ENCODE results near the gene AUP1.

DNA sequence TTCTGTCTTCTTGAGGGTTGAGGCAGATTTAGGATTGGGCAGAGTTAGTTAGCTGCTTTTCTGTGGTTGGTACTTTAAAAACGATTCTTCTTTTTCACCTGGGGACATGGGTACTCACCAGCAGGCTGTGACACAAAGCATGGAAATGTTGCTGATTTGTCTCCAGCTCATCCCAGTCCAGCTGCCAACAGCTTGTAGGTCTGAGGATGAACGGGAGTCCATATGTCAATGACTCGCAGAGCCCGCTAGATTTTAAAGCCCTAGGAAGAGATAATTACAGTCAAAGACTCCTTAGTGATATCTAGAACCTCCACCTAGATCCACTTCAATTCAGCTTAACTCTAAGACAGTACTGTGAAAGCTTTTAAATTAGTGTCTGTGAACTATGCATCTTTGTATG, 45.8 kb upstream of the AUP1 start:
- no peak for TF ChIP-seq CTCF (IDR thresholded peaks at IDR 0.05)
- no peak for TF ChIP-seq POLR2A (IDR thresholded peaks at IDR 0.05)
- no peak for TF ChIP-seq POLR2AphosphoS5 (IDR thresholded peaks at IDR 0.05)
- no peak for TF ChIP-seq EP300 (IDR thresholded peaks at IDR 0.05)

Measured in stomach (tissue), 4 donors.